HCT116 (cell line): ENCODE results near the gene ACTL6B. TPM values are rescaled to one million over a fixed set of nuclear protein-coding genes. Genes with fewer than 3 reads are reported as not detected.

Source experiments
- ATAC-seq: fragments of 200-7000 bp; cut with Tn5 transposase; 2 replicates; pipeline ENCODE4 v1.9.1; 2020; ENCODE audit warnings: mild to moderate bottlenecking, moderate library complexity
- BruUV-seq: library from RNA; stranded (reverse); fragments of 400-500 nt; replicated peaks from 2 replicates; lab custom pipeline; 2021; lab: Mats Ljungman, UMichigan
- CTCF ChIA-PET: fragments of 300-600 bp; sonication (Branson Sonifier 250); formaldehyde crosslinking; loops from one replicate; lab custom pipeline; 2021; ENCODE audit warnings: antibody characterized with exemption; lab: Charles Lee
- POLR2A ChIA-PET: fragments of 300-600, 350-600 bp; sonication (Branson Sonifier 250); formaldehyde crosslinking; loops from one replicate; lab custom pipeline; 2021; ENCODE audit warnings: antibody characterized with exemption; lab: Charles Lee
- RAD21 ChIA-PET, 2 experiments: fragments of 300-600 bp; sonication (Branson Sonifier 250); formaldehyde crosslinking; loops; one replicate each; lab custom pipeline; 2023; ENCODE audit warnings: low total read pairs in 2 of 2; ENCODE audit not compliant: uncharacterized antibody in 2 of 2, unreplicated experiment in 2 of 2, low non-redundant PET in 1 of 2; lab: Charles Lee
- DNase-seq: peaks from one replicate; pipeline ENCODE4 v3.0.0-alpha.2; 2010; ENCODE audit warnings: low read depth, low spot score
- H2AFZ ChIP-seq: fragments of 200-600 bp; shearing (Covaris generic), sonication (generic); 2 replicates; pipeline ENCODE4 v1.6.1; 2017; ENCODE audit warnings: low read depth, mixed run types, mixed read lengths, antibody characterized with exemption, low read length; ENCODE audit not compliant: poor library complexity, severe bottlenecking
- H3K27ac ChIP-seq: 2 replicates; pipeline ENCODE4 v1.5.1; 2012; ENCODE audit warnings: low read depth, low read length
- H3K27me3 ChIP-seq: fragments of 200-600 bp; sonication (generic); 2 replicates; pipeline ENCODE4 v1.6.1; 2016; ENCODE audit warnings: mixed run types, low read length, mixed read lengths; ENCODE audit not compliant: insufficient read depth
- H3K36me3 ChIP-seq, 2 experiments: fragments of 200-500 bp in 1 of 2; fragments of 200-600 bp in 1 of 2; sonication (Bioruptor generic) in 1 of 2; sonication (generic) in 1 of 2; 2 replicates each; pipeline versions ENCODE4 v1.5.1 to v1.6.1; 2014 to 2016; ENCODE audit warnings: low read length in 2 of 2, inconsistent platforms in 1 of 2, mixed read lengths in 1 of 2, mixed run types in 1 of 2; ENCODE audit not compliant: insufficient read depth in 2 of 2, control insufficient read depth in 1 of 2
- H3K4me1 ChIP-seq, 2 experiments: fragments of 200-600 bp in 1 of 2; sonication (generic) in 1 of 2; 2 replicates each; pipeline versions ENCODE4 v1.5.1 to v1.6.1; 2012 to 2017; ENCODE audit warnings: low read length in 2 of 2, inconsistent platforms in 1 of 2, mild to moderate bottlenecking in 1 of 2, mixed read lengths in 1 of 2, mixed run types in 1 of 2, moderate library complexity in 1 of 2; ENCODE audit not compliant: insufficient read depth in 2 of 2, control insufficient read depth in 1 of 2
- H3K4me2 ChIP-seq: fragments of 200-600 bp; sonication (generic); 2 replicates; pipeline ENCODE4 v1.6.1; 2017; ENCODE audit warnings: mixed run types, low read length, mixed read lengths
- H3K4me3 ChIP-seq, 2 experiments: fragments of 200-600 bp in 1 of 2; sonication (generic) in 1 of 2; replicated peaks in 1 of 2; 2 replicates each; pipeline ENCODE4 v1.5.1; 2011 to 2016; ENCODE audit warnings: low read length in 2 of 2, control low read depth in 1 of 2, low read depth in 1 of 2, mild to moderate bottlenecking in 1 of 2, mixed read lengths in 1 of 2, mixed run types in 1 of 2
- H3K79me2 ChIP-seq: fragments of 200-600 bp; sonication (generic); 2 replicates; pipeline ENCODE4 v1.6.1; 2017; ENCODE audit warnings: mild to moderate bottlenecking, mixed run types, low read length, moderate library complexity, mixed read lengths; ENCODE audit not compliant: insufficient read depth
- H3K9ac ChIP-seq: fragments of 200-600 bp; sonication (generic); 2 replicates; pipeline ENCODE4 v1.6.1; 2016; ENCODE audit warnings: low read length, mixed read lengths
- H3K9me2 ChIP-seq: fragments of 200-600 bp; sonication (generic), shearing (Covaris generic); 2 replicates; pipeline ENCODE4 v1.6.1; 2017; ENCODE audit warnings: mixed run types, mild to moderate bottlenecking, moderate library complexity; ENCODE audit not compliant: insufficient read depth
- H3K9me3 ChIP-seq, 2 experiments: fragments of 200-500 bp in 1 of 2; fragments of 200-600 bp in 1 of 2; sonication (Bioruptor generic) in 1 of 2; sonication (generic) in 1 of 2; 2 replicates each; pipeline ENCODE4 v1.6.1; 2014 to 2017; ENCODE audit warnings: low read length in 2 of 2, mixed read lengths in 2 of 2, inconsistent platforms in 1 of 2, low read depth in 1 of 2, mild to moderate bottlenecking in 1 of 2, mixed run types in 1 of 2, moderate library complexity in 1 of 2; ENCODE audit not compliant: control insufficient read depth in 1 of 2, insufficient read depth in 1 of 2
- H4K20me1 ChIP-seq: fragments of 200-600 bp; sonication (generic), shearing (Covaris generic); 2 replicates; pipeline ENCODE4 v1.6.1; 2017; ENCODE audit warnings: mixed run types, mild to moderate bottlenecking, moderate library complexity; ENCODE audit not compliant: insufficient read depth
- CBX3 ChIP-seq: IDR thresholded peaks from 2 replicates; pipeline ENCODE4 v1.6.1; 2012; ENCODE audit warnings: low read depth
- CEBPB ChIP-seq: IDR thresholded peaks from 2 replicates; pipeline ENCODE4 v1.6.1; 2012; ENCODE audit warnings: low read depth
- JUND ChIP-seq: IDR thresholded peaks from 2 replicates; pipeline ENCODE4 v1.6.1; 2012
- RAD21 ChIP-seq: IDR thresholded peaks from 2 replicates; pipeline ENCODE4 v1.6.1; 2012; ENCODE audit warnings: low read depth, mild to moderate bottlenecking
- YY1 ChIP-seq: IDR thresholded peaks from 2 replicates; pipeline ENCODE4 v1.6.1; 2011; ENCODE audit warnings: low read length, low read depth, moderate library complexity, mild to moderate bottlenecking; ENCODE audit not compliant: insufficient replicate concordance; ENCODE audit errors: extremely low read depth
- intact Hi-C: fragments of 100-400 bp; cut with micrococcal nuclease; formaldehyde crosslinking; loops from 2 replicates; pipeline ENCODE4 v1.10.0; 2022
- total RNA-seq: library from RNA; stranded (reverse); gene quantifications from one replicate; pipeline ENCODE4 v1.2.1, GENCODE V29; 2021; ENCODE audit not compliant: unreplicated experiment
- TF ChIP-seq, protein P1 (sequence below): IDR thresholded peaks from 2 replicates; pipeline ENCODE4 v1.6.1; 2012; ENCODE audit warnings: low read depth

ACTL6B gene
- total RNA-seq, 1 experiment from 2014 or later = not detected

DNA sequence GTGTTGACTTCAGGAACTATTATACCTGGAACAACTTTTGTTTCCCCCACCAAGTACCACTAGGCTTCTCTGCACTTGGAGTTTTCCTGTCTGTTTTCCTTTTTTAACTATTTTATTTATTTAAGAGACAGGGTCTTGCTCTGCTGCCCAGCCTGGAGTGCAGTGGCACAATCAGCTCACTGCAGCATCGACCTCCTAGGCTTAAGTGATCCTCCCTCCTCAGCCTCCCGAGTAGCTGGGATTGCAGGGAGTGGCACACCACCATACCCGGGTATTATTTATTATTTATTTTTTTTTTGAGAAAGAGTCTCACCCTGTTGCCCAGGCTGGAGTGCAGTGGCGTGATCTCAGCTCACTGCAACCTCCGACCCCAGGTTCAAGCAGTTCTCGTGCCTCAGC, 39.9 kb upstream of the ACTL6B start:
- TF ChIP-seq CEBPB (no peak), RAD21 (no peak), JUND (no peak), CBX3 (no peak), YY1 (no peak)
- TF ChIP-seq, protein P1, sequence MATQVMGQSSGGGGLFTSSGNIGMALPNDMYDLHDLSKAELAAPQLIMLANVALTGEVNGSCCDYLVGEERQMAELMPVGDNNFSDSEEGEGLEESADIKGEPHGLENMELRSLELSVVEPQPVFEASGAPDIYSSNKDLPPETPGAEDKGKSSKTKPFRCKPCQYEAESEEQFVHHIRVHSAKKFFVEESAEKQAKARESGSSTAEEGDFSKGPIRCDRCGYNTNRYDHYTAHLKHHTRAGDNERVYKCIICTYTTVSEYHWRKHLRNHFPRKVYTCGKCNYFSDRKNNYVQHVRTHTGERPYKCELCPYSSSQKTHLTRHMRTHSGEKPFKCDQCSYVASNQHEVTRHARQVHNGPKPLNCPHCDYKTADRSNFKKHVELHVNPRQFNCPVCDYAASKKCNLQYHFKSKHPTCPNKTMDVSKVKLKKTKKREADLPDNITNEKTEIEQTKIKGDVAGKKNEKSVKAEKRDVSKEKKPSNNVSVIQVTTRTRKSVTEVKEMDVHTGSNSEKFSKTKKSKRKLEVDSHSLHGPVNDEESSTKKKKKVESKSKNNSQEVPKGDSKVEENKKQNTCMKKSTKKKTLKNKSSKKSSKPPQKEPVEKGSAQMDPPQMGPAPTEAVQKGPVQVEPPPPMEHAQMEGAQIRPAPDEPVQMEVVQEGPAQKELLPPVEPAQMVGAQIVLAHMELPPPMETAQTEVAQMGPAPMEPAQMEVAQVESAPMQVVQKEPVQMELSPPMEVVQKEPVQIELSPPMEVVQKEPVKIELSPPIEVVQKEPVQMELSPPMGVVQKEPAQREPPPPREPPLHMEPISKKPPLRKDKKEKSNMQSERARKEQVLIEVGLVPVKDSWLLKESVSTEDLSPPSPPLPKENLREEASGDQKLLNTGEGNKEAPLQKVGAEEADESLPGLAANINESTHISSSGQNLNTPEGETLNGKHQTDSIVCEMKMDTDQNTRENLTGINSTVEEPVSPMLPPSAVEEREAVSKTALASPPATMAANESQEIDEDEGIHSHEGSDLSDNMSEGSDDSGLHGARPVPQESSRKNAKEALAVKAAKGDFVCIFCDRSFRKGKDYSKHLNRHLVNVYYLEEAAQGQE = no peak
- TF ChIP-seq, all 23 proteins: peak for 0
- ATAC-seq (no peak), DNase-seq (no peak)
- no peaks in the 10 kb centered on the region; the same call in 1 of the 2 replicates for H3K27me3 ChIP-seq
- H3K36me3 ChIP-seq = no peaks in the 10 kb centered on the region
- no peak overlapping the region for H3K4me2 ChIP-seq
- no peak overlapping the region for H3K4me3 ChIP-seq
- no peaks in the 10 kb centered on the region for H3K9me2 ChIP-seq
- H2AFZ ChIP-seq = no peak overlapping the region
- H3K79me2 ChIP-seq = peaks cover 26% of the 10 kb centered on the region
- ChIA-PET POLR2A (interaction anchor here (0.9 to 1.6 kb wide), 2 partner anchors 9 to 110 kb away, joined by 3 to 4 read pairs; partner anchors contain the start of genes FBXO24, LRCH4 and POP7), RAD21 (interaction anchor here in 1 of 2 experiments (0.6 kb wide), 1 partner anchor 138 kb away, joined by 3 read pairs; no protein-coding TSS in a partner anchor), CTCF (interaction anchor here (2.0 kb wide), 1 partner anchor 9 kb away, joined by 20 read pairs; the partner anchor contains the start of gene POP7)
- no TSS peak for BruUV-seq
- H3K9ac ChIP-seq = no peak overlapping the region
- no peaks in the 10 kb centered on the region for H4K20me1 ChIP-seq
- H3K9me3 ChIP-seq = no peaks in the 10 kb centered on the region
- no peak overlapping the region for H3K27ac ChIP-seq
- H3K4me1 ChIP-seq = peaks cover 15 to 28% of the 10 kb centered on the region in 2 experiments; a peak in 3 of 4 replicates
- intact Hi-C loops = no loop called here
